PC-9 (cell line): ENCODE measurements around the gene UGT1A10. TPM values are rescaled to one million over a fixed set of nuclear protein-coding genes. Genes with fewer than 3 reads are reported as not detected.

Experiments used
- BruUV-seq: library from RNA; stranded (reverse); fragments of 400-500 nt; replicated peaks from 2 replicates; lab custom pipeline; 2021; lab: Mats Ljungman, UMichigan
- CTCF ChIA-PET: fragments of 300-600 bp; sonication (Branson Sonifier 250); formaldehyde crosslinking; loops from one replicate; lab custom pipeline; 2022; ENCODE audit warnings: antibody characterized with exemption; lab: Charles Lee
- POLR2A ChIA-PET: fragments of 300-600 bp; sonication (Branson Sonifier 250); formaldehyde crosslinking; loops from one replicate; lab custom pipeline; 2022; ENCODE audit warnings: antibody characterized with exemption; ENCODE audit not compliant: unreplicated experiment; lab: Charles Lee
- DNase-seq, 2 experiments: peaks; one replicate each; pipeline versions ENCODE4 v3.0.0 to v3.0.0-alpha.2; 2015 to 2022; ENCODE audit warnings: mixed read lengths in 1 of 2
- H2AFZ ChIP-seq: fragments of 200-600 bp; sonication (generic); 2 replicates; pipeline ENCODE4 v1.8.1; 2017; ENCODE audit warnings: antibody characterized with exemption
- H3F3A ChIP-seq: fragments of 200-600 bp; sonication (generic); 2 replicates; pipeline ENCODE4 v1.8.1; 2017; ENCODE audit warnings: antibody characterized with exemption, mild to moderate bottlenecking, low read depth; ENCODE audit not compliant: insufficient read depth
- H3K27ac ChIP-seq: fragments of 200-600 bp; sonication (generic); 2 replicates; pipeline ENCODE4 v1.6.1; 2016; ENCODE audit warnings: mixed run types
- H3K27me3 ChIP-seq: fragments of 200-600 bp; sonication (generic); 2 replicates; pipeline ENCODE4 v1.6.1; 2016; ENCODE audit warnings: low read depth, mixed run types; ENCODE audit not compliant: insufficient read depth
- H3K36me3 ChIP-seq: fragments of 200-600 bp; sonication (generic); 2 replicates; pipeline ENCODE4 v1.6.1; 2016; ENCODE audit warnings: low read depth, mixed run types
- H3K4me1 ChIP-seq: fragments of 200-600 bp; sonication (generic); replicated peaks from 2 replicates; pipeline ENCODE4 v1.6.1; 2016; ENCODE audit warnings: mixed run types; ENCODE audit not compliant: insufficient read depth
- H3K4me2 ChIP-seq: fragments of 200-600 bp; sonication (generic); 2 replicates; pipeline ENCODE4 v1.6.1; 2017; ENCODE audit warnings: mixed run types
- H3K4me3 ChIP-seq: fragments of 200-600 bp; sonication (generic); 2 replicates; pipeline ENCODE4 v1.6.1; 2016; ENCODE audit warnings: mixed run types
- H3K79me2 ChIP-seq: fragments of 200-600 bp; sonication (generic); 2 replicates; pipeline ENCODE4 v1.6.1; 2017; ENCODE audit warnings: low read depth, mixed run types
- H3K9me2 ChIP-seq: fragments of 200-600 bp; sonication (generic); 2 replicates; pipeline ENCODE4 v1.8.1; 2017; ENCODE audit warnings: mild to moderate bottlenecking; ENCODE audit not compliant: insufficient read depth
- H3K9me3 ChIP-seq: fragments of 200-600 bp; sonication (generic); 2 replicates; pipeline ENCODE4 v1.8.1; 2016; ENCODE audit warnings: low read depth; ENCODE audit not compliant: insufficient read depth
- H4K20me1 ChIP-seq: fragments of 200-600 bp; sonication (generic); 2 replicates; pipeline ENCODE4 v1.8.1; 2017; ENCODE audit not compliant: insufficient read depth
- EZH2 ChIP-seq: fragments of 200-600 bp; sonication (generic); IDR thresholded peaks from 2 replicates; pipeline ENCODE4 v1.8.0; 2017; ENCODE audit warnings: antibody characterized with exemption, low read depth
- intact Hi-C: fragments of 100-400 bp; cut with micrococcal nuclease; formaldehyde crosslinking; loops from one replicate; pipeline ENCODE4 v1.10.0; 2022; ENCODE audit not compliant: unreplicated experiment
- total RNA-seq: library from RNA; stranded (reverse); gene quantifications from 2 replicates; pipeline ENCODE4 v1.2.3, GENCODE V29; 2021
- TF ChIP-seq, protein P1 (sequence below): fragments of 200-600 bp; sonication (generic); conservative IDR thresholded peaks from 2 replicates; pipeline ENCODE4 v1.6.1; 2017; ENCODE audit warnings: mixed run types, antibody characterized with exemption, mild to moderate bottlenecking, moderate library complexity

Gene UGT1A10
- total RNA-seq, 1 experiment from 2014 or later = not detected

DNA sequence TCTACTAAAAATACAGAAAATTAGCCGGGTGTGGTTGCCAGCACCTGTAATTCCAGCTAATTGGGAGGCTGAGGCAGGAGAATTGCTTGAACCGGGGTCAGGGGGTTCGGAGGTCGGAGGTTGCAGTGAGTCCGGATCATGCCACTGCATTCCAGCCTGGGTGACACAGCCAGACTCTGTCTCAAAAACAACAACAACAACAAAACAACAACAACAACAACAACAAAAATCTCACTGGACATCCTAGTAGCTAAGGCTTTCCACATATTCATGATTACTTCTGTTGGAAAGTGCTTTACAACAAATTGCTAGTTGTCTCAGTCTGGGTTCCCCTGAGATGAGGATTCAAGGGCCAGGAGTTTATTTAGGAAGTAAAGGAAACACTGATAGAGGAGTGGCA, 137.6 kb downstream of the UGT1A10 start:
- H3K27ac ChIP-seq = no peak overlapping the region
- H3K4me3 ChIP-seq = no peak overlapping the region
- no peaks in the 10 kb centered on the region; the same call in 1 of the 2 replicates for H3K79me2 ChIP-seq
- H3K9me3 ChIP-seq = no peaks in the 10 kb centered on the region; the same call in 1 of the 2 replicates
- peaks cover 39% of the 10 kb centered on the region for H3K36me3 ChIP-seq
- no peak overlapping the region for H3K4me2 ChIP-seq
- intact Hi-C loops = no loop called here
- TF ChIP-seq EZH2 = no peak
- TF ChIP-seq, protein P1, sequence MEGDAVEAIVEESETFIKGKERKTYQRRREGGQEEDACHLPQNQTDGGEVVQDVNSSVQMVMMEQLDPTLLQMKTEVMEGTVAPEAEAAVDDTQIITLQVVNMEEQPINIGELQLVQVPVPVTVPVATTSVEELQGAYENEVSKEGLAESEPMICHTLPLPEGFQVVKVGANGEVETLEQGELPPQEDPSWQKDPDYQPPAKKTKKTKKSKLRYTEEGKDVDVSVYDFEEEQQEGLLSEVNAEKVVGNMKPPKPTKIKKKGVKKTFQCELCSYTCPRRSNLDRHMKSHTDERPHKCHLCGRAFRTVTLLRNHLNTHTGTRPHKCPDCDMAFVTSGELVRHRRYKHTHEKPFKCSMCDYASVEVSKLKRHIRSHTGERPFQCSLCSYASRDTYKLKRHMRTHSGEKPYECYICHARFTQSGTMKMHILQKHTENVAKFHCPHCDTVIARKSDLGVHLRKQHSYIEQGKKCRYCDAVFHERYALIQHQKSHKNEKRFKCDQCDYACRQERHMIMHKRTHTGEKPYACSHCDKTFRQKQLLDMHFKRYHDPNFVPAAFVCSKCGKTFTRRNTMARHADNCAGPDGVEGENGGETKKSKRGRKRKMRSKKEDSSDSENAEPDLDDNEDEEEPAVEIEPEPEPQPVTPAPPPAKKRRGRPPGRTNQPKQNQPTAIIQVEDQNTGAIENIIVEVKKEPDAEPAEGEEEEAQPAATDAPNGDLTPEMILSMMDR = no peak
- peaks cover 5% of the 10 kb centered on the region; the same call in 1 of the 2 replicates for H4K20me1 ChIP-seq
- DNase-seq = no peak
- POLR2A ChIA-PET = interaction anchor here (0.7 kb wide), 1 partner anchor 16 kb away, joined by 6 read pairs; no protein-coding TSS in a partner anchor
- H3K27me3 ChIP-seq = no peaks in the 10 kb centered on the region
- CTCF ChIA-PET = no interaction called here
- BruUV-seq = no TSS peak
- no peaks in the 10 kb centered on the region for H3K9me2 ChIP-seq
- no peak overlapping the region for H2AFZ ChIP-seq
- no peaks in the 10 kb centered on the region for H3K4me1 ChIP-seq
- H3F3A ChIP-seq = peaks cover 70% of the 10 kb centered on the region; the same call in 1 of the 2 replicates

DNA sequence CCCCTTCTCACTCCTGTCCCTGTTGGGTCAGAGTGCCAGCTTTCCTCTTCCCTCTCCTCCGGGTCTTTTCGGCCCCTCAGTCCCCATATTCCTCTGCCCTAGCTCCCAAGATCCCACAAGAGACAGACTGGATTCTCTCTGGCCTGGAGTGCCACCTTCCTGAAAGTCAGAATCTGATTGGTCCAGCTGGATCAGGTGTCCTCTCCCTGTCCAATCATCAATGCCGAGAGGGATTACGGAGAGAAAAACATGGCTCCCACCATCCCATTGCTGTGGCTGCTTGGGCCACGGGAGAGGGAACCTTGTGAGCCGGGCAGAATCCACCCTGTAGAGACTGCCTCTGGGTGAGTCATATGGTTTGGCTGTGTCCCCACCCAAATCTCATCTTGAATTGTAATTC, 139.2 kb downstream of the UGT1A10 start:
- peaks cover 55% of the 10 kb centered on the region; the same call in 1 of the 2 replicates for H3F3A ChIP-seq
- H3K4me3 ChIP-seq = no peak overlapping the region
- peaks cover under 1% of the 10 kb centered on the region; the same call in 1 of the 2 replicates for H4K20me1 ChIP-seq
- POLR2A ChIA-PET = interaction anchor here (0.8 kb wide), 2 partner anchors 70 to 73 kb away, joined by 3 to 13 read pairs; no protein-coding TSS in a partner anchor
- H3K27me3 ChIP-seq = no peaks in the 10 kb centered on the region
- intact Hi-C loops = no loop called here
- H3K4me2 ChIP-seq = no peak overlapping the region
- TF ChIP-seq, protein P1 = no peak
- no peak for TF ChIP-seq EZH2
- H3K4me1 ChIP-seq = no peaks in the 10 kb centered on the region
- no peak overlapping the region for H3K27ac ChIP-seq
- H3K79me2 ChIP-seq = no peaks in the 10 kb centered on the region
- CTCF ChIA-PET = interaction anchor here (0.6 kb wide), 1 partner anchor 26 kb away, joined by 4 read pairs; no protein-coding TSS in a partner anchor
- BruUV-seq = TSS peak; percentile 4
- H3K9me2 ChIP-seq = no peaks in the 10 kb centered on the region
- H3K9me3 ChIP-seq = no peaks in the 10 kb centered on the region; the same call in 1 of the 2 replicates
- DNase-seq = peak in 1 of 2 experiments; percentile 43
- H2AFZ ChIP-seq = no peak overlapping the region
- H3K36me3 ChIP-seq = peaks cover 24% of the 10 kb centered on the region

DNA sequence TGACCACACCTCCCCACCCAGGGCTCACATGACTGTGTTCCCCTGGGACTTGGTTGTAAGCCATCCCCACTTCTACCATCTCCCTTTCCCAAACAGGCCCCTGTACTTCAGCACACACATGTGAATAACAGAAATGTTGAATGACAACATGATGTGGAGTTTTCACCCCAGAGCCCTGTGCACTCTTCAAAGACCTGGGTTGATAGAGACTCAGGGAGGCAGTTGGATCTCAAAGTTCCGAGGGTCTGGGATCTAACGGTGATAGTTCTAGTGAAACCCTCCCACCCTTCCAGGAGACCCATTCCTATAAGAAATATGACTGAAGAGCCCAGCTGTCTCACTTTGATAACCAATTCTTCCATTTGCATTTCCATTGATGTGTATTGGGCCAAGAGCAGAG, 141.8 kb downstream of the UGT1A10 start, which contains the start of gene MROH2A:
Gene MROH2A (plus strand): TSS at position 301 of the 400 bp plus-strand sequence. CDS start 1,029 bp downstream, outside the sequence.
- Histone ChIP-seq H3K4me2 (no peak within 1 kb of the TSS), H3K79me2 (no peaks in the 10 kb centered on the region), H3K9me2 (no peaks in the 10 kb centered on the region), H3F3A (peaks cover 33% of the 10 kb centered on the region; the same call in 1 of the 2 replicates), H3K36me3 (no peaks in the 10 kb centered on the region), H3K9me3 (no peaks in the 10 kb centered on the region; the same call in 1 of the 2 replicates), H4K20me1 (no peaks in the 10 kb centered on the region), H3K27ac (no peak within 1 kb of the TSS), H3K4me3 (no peak within 1 kb of the TSS), H2AFZ (no peak within 1 kb of the TSS), H3K4me1 (no peaks in the 10 kb centered on the region), H3K27me3 (no peaks in the 10 kb centered on the region)
- CTCF ChIA-PET = no interaction called here
- POLR2A ChIA-PET = interaction anchor here (0.6 kb wide), 1 partner anchor 87 kb away, joined by 4 read pairs; no protein-coding TSS in a partner anchor
- BruUV-seq = no TSS peak
- DNase-seq = no peak
- no peak for TF ChIP-seq EZH2
- TF ChIP-seq, protein P1 = no peak
- intact Hi-C loops = no loop called here
